Upper lobe of left lung (tissue), 4 donors: ENCODE data around the gene IRF4.

ENCODE experiments used
- POLR2AphosphoS5 ChIP-seq, 2 donors: sonication (generic); formaldehyde crosslinking; IDR thresholded peaks; one replicate each; pipeline ENCODE4 v1.5.1; 2017; ENCODE audit warnings: antibody characterized with exemption in 2 of 2
- TF ChIP-seq, protein P1 (sequence below), 6 experiments: fragments of 450-650 bp in 4 of 6; fragments of 200-600 bp in 2 of 6; sonication (generic) in 2 of 6; IDR thresholded peaks; one replicate each; pipeline ENCODE4 v1.5.1; 2016 to 2019; ENCODE audit warnings: antibody characterized with exemption in 6 of 6

DNA sequence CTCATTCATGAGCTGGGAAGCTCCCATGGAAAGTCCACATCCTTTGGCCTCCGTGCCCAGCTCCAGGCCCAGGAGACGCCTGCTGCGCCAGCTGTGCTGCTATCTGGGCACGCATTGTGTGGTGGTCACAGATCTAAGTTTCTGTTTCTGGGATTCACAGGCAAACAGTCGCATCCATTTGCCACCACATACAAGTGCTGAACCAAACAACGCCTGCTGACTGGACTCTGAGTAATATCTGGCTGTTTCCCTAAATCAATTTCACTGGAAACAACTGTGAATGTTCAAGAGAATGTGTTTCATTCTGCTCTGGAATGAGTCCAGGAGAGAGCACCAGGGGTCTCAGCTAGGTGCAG lies 45.5 kb downstream of the IRF4 start:
- TF ChIP-seq, protein P1, sequence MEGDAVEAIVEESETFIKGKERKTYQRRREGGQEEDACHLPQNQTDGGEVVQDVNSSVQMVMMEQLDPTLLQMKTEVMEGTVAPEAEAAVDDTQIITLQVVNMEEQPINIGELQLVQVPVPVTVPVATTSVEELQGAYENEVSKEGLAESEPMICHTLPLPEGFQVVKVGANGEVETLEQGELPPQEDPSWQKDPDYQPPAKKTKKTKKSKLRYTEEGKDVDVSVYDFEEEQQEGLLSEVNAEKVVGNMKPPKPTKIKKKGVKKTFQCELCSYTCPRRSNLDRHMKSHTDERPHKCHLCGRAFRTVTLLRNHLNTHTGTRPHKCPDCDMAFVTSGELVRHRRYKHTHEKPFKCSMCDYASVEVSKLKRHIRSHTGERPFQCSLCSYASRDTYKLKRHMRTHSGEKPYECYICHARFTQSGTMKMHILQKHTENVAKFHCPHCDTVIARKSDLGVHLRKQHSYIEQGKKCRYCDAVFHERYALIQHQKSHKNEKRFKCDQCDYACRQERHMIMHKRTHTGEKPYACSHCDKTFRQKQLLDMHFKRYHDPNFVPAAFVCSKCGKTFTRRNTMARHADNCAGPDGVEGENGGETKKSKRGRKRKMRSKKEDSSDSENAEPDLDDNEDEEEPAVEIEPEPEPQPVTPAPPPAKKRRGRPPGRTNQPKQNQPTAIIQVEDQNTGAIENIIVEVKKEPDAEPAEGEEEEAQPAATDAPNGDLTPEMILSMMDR (IDR thresholded peaks at IDR 0.05), result no peak
- no peak for TF ChIP-seq POLR2AphosphoS5 (IDR thresholded peaks at IDR 0.05)
